HG02678 (cell line): ENCODE results near the gene ADCY2.

Experiments
- ATAC-seq: cut with Tn5 transposase; IDR thresholded peaks from one replicate; pipeline ENCODE4 v1.9.1; 2021; ENCODE audit warnings: mild to moderate bottlenecking, moderate library complexity; ENCODE audit not compliant: unreplicated experiment

Gene ADCY2

GRCh38 chr5:7395947-7396712 lies at the start of gene ADCY2:
TSS of gene ADCY2 (plus strand) at chr5:7396138. CDS start at chr5:7396297, 159 bp downstream.
- ATAC-seq, result no peak

GRCh38 chr5:7347377-7347776 lies 48.6 kb upstream of the ADCY2 start:
- ATAC-seq, result no peak

GRCh38 chr5:7348168-7348854 lies 47.6 kb upstream of the ADCY2 start:
- no peak for ATAC-seq

- no peak for ATAC-seq
Observed at GRCh38 chr5:7361593-7361992, 34.3 kb upstream of the ADCY2 start.

GRCh38 chr5:7363067-7363677 lies 32.8 kb upstream of the ADCY2 start:
- ATAC-seq, result no peak

- no peak for ATAC-seq
Observed at GRCh38 chr5:7364226-7364875, 31.6 kb upstream of the ADCY2 start.

GRCh38 chr5:7367780-7368179 lies 28.2 kb upstream of the ADCY2 start:
- ATAC-seq, result no peak

GRCh38 chr5:7372399-7372798 lies 23.5 kb upstream of the ADCY2 start:
- ATAC-seq, result no peak

- ATAC-seq, result no peak
Observed at GRCh38 chr5:7374186-7374585, 21.8 kb upstream of the ADCY2 start.

GRCh38 chr5:7375457-7375856 lies 20.5 kb upstream of the ADCY2 start:
- no peak for ATAC-seq

GRCh38 chr5:7376871-7377270 lies 19.1 kb upstream of the ADCY2 start:
- no peak for ATAC-seq

GRCh38 chr5:7377761-7378160 lies 18.2 kb upstream of the ADCY2 start:
- ATAC-seq, result no peak

GRCh38 chr5:7382588-7382987 lies 13.3 kb upstream of the ADCY2 start:
- ATAC-seq, result no peak

- ATAC-seq, result no peak
Observed at GRCh38 chr5:7385681-7386080, 10.3 kb upstream of the ADCY2 start.

- no peak for ATAC-seq
Observed at GRCh38 chr5:7388553-7388952, 7.4 kb upstream of the ADCY2 start.

GRCh38 chr5:7391215-7391614 lies 4.7 kb upstream of the ADCY2 start:
- ATAC-seq, result no peak

- ATAC-seq, result no peak
Observed at GRCh38 chr5:7391814-7392692, 3.9 kb upstream of the ADCY2 start.

- no peak for ATAC-seq
Observed at GRCh38 chr5:7392693-7393024, 3.3 kb upstream of the ADCY2 start.

- no peak for ATAC-seq
Observed at GRCh38 chr5:7393921-7394799, 1.8 kb upstream of the ADCY2 start.
